Esophagus squamous epithelium (tissue), 4 donors: ENCODE measurements around the gene TLE5.

Source experiments
- CTCF ChIP-seq, 6 experiments: fragments of 450-650 bp in 4 of 6; fragments of 200-600 bp in 2 of 6; sonication (generic) in 2 of 6; IDR thresholded peaks; one replicate each; pipeline ENCODE4 v1.5.1; 2016 to 2019; ENCODE audit warnings: antibody characterized with exemption in 6 of 6, mild to moderate bottlenecking in 4 of 6, moderate library complexity in 4 of 6
- POLR2A ChIP-seq, 4 donors: fragments of 450-650 bp; IDR thresholded peaks; one replicate each; pipeline ENCODE4 v1.6.1; 2017; ENCODE audit warnings: antibody characterized with exemption in 4 of 4, mild to moderate bottlenecking in 4 of 4, moderate library complexity in 3 of 4

GRCh38 chr19:3004522-3004921, 57.8 kb downstream of the TLE5 start:
- TF ChIP-seq POLR2A (IDR thresholded peaks at IDR 0.05) = no peak
- TF ChIP-seq CTCF (IDR thresholded peaks at IDR 0.05) = no peak
